ENCODE measurements around the gene EPS8L1.

Gene EPS8L1

DNA sequence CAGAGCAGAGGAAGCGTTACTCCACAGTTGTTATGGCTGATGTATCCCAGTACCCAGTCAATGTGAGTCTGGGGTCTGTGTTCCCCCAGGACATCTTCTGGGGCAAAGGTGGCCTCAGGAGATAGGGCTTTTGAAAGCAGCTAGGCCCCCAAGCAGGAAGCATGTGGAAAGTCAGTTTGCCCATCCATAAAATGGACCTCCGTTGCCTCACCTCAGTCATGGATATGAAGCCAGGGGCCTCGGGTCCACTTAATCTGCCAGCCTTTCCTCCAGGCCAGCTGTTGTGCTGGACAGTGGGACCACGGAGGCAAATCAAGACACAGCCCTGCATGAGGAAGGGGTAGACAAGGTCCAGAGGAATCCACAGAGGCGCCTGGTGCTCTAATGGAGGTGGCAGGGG, 3.3 kb downstream of the EPS8L1 start:
- Histone ChIP-seq H3K4me3 (ENCODE audit: low read depth, low read length) (no peak overlapping the region), H3K36me3 (no peaks in the 10 kb centered on the region), H3K27ac (no peak overlapping the region), H3K27me3 (ENCODE audit: insufficient read depth, low read depth, severe bottlenecking) (peaks cover 9% of the 10 kb centered on the region), H3K9me3 (ENCODE audit: severe bottlenecking) (no peaks in the 10 kb centered on the region)
- no peak for DNase-seq
- TF ChIP-seq, protein P1, sequence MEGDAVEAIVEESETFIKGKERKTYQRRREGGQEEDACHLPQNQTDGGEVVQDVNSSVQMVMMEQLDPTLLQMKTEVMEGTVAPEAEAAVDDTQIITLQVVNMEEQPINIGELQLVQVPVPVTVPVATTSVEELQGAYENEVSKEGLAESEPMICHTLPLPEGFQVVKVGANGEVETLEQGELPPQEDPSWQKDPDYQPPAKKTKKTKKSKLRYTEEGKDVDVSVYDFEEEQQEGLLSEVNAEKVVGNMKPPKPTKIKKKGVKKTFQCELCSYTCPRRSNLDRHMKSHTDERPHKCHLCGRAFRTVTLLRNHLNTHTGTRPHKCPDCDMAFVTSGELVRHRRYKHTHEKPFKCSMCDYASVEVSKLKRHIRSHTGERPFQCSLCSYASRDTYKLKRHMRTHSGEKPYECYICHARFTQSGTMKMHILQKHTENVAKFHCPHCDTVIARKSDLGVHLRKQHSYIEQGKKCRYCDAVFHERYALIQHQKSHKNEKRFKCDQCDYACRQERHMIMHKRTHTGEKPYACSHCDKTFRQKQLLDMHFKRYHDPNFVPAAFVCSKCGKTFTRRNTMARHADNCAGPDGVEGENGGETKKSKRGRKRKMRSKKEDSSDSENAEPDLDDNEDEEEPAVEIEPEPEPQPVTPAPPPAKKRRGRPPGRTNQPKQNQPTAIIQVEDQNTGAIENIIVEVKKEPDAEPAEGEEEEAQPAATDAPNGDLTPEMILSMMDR (IDR thresholded peaks at IDR 0.05; ENCODE audit: low read depth, low read length), result no peak

DNA sequence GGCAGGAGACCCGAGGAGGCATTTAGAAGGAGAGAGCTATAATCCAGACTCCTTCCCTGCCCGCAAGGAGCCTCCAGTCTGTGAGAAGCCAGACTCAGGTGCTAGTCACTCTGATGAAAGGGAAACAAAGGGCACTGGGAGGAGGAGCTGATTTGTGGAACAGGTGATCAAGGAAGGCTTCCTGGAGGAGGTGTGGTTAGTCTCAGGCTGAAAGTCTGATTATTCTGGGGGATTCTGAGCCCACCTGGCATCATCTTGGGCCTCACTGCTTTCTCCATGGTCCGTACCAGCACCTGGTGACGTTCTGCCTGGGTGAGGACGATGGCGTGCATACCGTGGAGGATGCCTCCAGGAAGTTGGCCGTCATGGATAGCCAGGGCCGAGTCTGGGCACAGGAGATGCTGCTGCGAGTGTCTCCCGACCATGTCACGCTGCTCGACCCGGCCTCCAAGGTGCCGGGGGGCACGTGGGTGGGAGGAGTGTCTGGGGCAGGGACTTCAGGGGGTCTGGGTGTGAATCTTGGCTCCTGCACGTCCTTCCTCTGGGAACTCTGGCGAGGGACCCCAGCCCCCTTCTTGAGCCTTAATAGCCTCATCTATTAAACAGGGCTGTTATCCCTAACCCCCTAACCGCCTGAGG, 3.9 kb downstream of the EPS8L1 start:
- Histone ChIP-seq H3K36me3 (no peaks in the 10 kb centered on the region), H3K27ac (peak overlapping the region; percentile 17; the same call in 1 of the 2 replicates), H3K9me3 (ENCODE audit: severe bottlenecking) (no peaks in the 10 kb centered on the region), H3K4me3 (ENCODE audit: low read depth, low read length) (peak overlapping the region; percentile 78), H3K27me3 (ENCODE audit: insufficient read depth, low read depth, severe bottlenecking) (peaks cover 9% of the 10 kb centered on the region)
- TF ChIP-seq, protein P1 (IDR thresholded peaks at IDR 0.05; ENCODE audit: low read depth, low read length), result no peak
- no peak for DNase-seq

DNA sequence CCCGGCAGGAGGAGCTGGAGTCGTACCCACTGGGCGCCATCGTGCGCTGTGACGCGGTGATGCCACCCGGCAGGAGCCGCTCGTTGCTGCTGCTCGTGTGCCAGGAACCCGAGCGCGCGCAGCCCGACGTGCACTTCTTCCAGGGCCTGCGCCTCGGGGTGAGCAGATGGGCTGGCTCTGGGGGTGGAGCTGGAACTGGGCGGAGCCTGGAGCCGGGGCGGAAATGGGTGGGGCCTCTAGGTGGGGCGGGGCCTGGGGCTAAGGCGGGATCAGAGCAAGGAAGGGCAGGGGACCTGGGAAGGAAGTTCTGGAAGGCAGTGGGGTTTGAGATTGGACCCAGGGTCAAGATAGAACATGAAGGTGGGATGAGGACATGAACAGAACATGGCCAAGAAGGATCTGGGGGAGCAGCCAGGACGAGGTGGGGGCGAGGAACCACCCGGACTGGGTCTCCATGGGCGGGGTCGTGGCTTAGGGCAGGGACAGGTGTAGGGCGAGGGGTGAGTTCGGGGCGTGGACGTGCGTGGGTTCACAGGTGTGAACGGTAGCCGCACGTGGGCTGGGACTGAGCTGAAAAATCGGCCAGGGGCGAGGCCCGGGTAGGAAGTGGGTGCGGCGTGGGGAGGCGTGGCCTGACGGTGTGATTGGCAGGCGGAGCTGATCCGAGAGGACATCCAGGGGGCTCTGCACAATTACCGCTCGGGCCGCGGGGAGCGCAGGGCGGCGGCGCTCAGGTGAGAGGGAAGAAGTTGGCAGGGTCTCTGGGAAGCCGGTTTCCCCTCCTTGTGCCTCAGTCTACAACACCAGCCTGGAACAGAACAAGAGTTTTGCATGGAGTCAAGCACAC, 4.7 kb downstream of the EPS8L1 start:
- Histone ChIP-seq H3K36me3 (no peaks in the 10 kb centered on the region), H3K4me3 (ENCODE audit: low read depth, low read length) (peak overlapping the region; percentile 78), H3K27ac (peak overlapping the region; percentile 54), H3K9me3 (ENCODE audit: severe bottlenecking) (no peaks in the 10 kb centered on the region), H3K27me3 (ENCODE audit: insufficient read depth, low read depth, severe bottlenecking) (peaks cover 6% of the 10 kb centered on the region)
- peak; percentile 90 for DNase-seq
- TF ChIP-seq, protein P1 (IDR thresholded peaks at IDR 0.05; ENCODE audit: low read depth, low read length), result no peak

DNA sequence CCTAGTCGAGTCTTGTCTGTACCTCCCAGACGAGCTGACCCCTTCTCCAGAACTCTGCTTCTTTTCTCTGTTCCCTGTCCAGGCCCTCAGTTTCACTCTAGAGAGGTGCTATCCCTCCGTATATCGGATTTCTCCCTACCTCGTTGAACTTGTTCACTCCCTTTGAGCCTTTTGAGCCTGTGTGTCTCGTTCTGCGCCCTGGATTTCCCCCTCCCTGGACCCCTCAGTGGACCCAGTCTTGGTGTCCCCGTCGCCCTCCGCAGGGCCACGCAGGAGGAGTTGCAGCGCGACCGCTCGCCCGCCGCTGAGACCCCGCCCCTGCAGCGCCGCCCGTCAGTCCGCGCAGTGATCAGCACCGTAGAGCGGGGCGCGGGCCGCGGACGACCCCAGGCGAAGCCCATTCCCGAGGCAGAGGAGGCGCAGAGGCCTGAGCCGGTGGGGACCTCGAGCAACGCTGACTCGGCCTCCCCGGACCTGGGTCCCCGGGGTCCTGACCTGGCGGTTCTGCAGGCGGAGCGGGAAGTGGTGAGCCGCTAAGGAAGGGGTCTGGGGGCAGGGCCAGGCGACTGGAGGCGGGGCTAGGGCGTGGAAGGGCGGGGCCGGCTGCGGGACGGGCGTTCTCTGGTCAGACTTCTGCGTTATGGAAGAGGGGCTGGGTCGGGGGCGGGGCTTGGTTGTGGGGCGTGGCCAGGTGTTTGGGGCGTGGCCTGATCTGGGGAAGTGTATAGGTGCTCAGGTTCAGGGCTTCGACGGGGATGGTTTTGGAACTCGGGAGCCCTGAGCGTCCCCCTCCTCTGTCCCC, 5.5 kb downstream of the EPS8L1 start:
- peak overlapping the region; percentile 34 for H3K27ac ChIP-seq
- peaks cover 4% of the 10 kb centered on the region for H3K27me3 ChIP-seq (ENCODE audit: insufficient read depth, low read depth, severe bottlenecking)
- TF ChIP-seq, protein P1 (IDR thresholded peaks at IDR 0.05; ENCODE audit: low read depth, low read length), result no peak
- peak overlapping the region; percentile 78 for H3K4me3 ChIP-seq (ENCODE audit: low read depth, low read length)
- peak; percentile 95 for DNase-seq
- no peaks in the 10 kb centered on the region for H3K9me3 ChIP-seq (ENCODE audit: severe bottlenecking)
- H3K36me3 ChIP-seq, result no peaks in the 10 kb centered on the region

DNA sequence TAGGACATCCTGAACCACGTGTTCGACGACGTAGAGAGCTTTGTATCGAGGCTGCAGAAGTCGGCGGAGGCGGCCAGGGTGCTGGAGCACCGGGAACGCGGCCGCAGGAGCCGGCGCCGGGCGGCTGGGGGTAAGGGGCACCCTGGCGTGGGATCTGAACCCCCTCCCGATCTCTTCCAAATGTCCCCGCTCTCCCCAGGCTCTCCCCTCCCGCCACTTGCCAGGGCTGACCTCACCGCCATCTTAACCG, 6.0 kb downstream of the EPS8L1 start:
- Histone ChIP-seq H3K4me3 (ENCODE audit: low read depth, low read length) (peak overlapping the region; percentile 78), H3K27me3 (ENCODE audit: insufficient read depth, low read depth, severe bottlenecking) (peaks cover 4% of the 10 kb centered on the region), H3K27ac (no peak overlapping the region), H3K9me3 (ENCODE audit: severe bottlenecking) (no peaks in the 10 kb centered on the region), H3K36me3 (no peaks in the 10 kb centered on the region)
- no peak for DNase-seq
- TF ChIP-seq, protein P1 (IDR thresholded peaks at IDR 0.05; ENCODE audit: low read depth, low read length), result no peak
